Astrocyte of the cerebellum (primary cell): ENCODE results near the gene SLC16A11.

Experiments used
- DNase-seq: peaks from one replicate; pipeline ENCODE4 v3.0.0-alpha.2; 2011; ENCODE audit warnings: low read depth
- H3K4me3 ChIP-seq: 2 replicates; pipeline ENCODE4 v1.5.1; 2011; ENCODE audit warnings: mild to moderate bottlenecking, low read depth, low read length, moderate library complexity
- CTCF ChIP-seq: IDR thresholded peaks from 2 replicates; pipeline ENCODE4 v1.5.1; 2012; ENCODE audit warnings: low read length, low read depth, moderate library complexity, mild to moderate bottlenecking; ENCODE audit errors: missing control alignments
- in situ Hi-C: cut with HindIII; loops from 2 replicates; pipeline ENCODE4 v1.10.0; 2017; ENCODE audit warnings: low sequenced_read_pairs

SLC16A11 gene

GRCh38 chr17:7035591-7036368 is 8.1 kb downstream of the SLC16A11 start, which contains the start of gene SLC16A13:
SLC16A13 (plus strand) TSS chr17:7036015; CDS start chr17:7036383, 368 bp downstream.
- TF ChIP-seq CTCF: no peak
- peak within 1 kb of the TSS; percentile 64 for H3K4me3 ChIP-seq
- peak; percentile 80 for DNase-seq
- in situ Hi-C loops: no loop called here

GRCh38 chr17:7034955-7035590 is 8.8 kb downstream of the SLC16A11 start:
- no peak for DNase-seq
- in situ Hi-C loops: no loop called here

GRCh38 chr17:7029659-7030058 is 14.2 kb downstream of the SLC16A11 start:
- in situ Hi-C loops: no loop called here
- no peak for TF ChIP-seq CTCF
- no peak overlapping the region for H3K4me3 ChIP-seq
- DNase-seq: no peak

More at GRCh38 chr17:7034955-7035590, 8.8 kb downstream of the SLC16A11 start:
- TF ChIP-seq CTCF: no peak
- peak overlapping the region; percentile 64 for H3K4me3 ChIP-seq

GRCh38 chr17:7029096-7029495 is 14.8 kb downstream of the SLC16A11 start:
- no peak for TF ChIP-seq CTCF
- in situ Hi-C loops: no loop called here
- no peak for DNase-seq
- H3K4me3 ChIP-seq: no peak overlapping the region

GRCh38 chr17:7027335-7027734 is 16.6 kb downstream of the SLC16A11 start:
- no peak overlapping the region for H3K4me3 ChIP-seq
- in situ Hi-C loops: no loop called here
- TF ChIP-seq CTCF: no peak
- DNase-seq: no peak

DNA sequence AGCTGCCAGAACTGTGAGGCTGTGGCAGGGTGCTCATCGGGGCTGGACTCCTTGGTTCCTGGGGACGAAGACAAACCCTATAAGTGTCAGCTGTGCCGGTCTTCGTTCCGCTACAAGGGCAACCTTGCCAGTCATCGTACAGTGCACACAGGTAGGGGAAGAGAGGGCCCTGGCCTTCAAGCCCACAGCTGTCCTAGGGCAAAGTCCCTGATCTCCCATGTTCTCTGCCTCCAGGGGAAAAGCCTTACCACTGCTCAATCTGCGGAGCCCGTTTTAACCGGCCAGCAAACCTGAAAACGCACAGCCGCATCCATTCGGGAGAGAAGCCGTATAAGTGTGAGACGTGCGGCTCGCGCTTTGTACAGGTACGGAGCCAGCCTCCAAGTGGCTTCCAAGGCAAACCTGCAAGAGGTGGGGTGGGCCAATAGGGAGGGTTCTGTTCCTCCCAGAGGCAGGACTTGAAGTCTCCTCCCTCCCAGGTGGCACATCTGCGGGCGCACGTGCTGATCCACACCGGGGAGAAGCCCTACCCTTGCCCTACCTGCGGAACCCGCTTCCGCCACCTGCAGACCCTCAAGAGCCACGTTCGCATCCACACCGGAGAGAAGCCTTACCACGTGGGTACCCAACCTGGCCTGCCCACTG is 17.3 kb downstream of the SLC16A11 start:
- no peak for TF ChIP-seq CTCF
- in situ Hi-C loops: no loop called here
- DNase-seq: no peak
- no peak overlapping the region for H3K4me3 ChIP-seq
